ENCODE data around the gene NRDE2.
"Not testable (repeated sequence)": the region's sequence is repeated elsewhere in the genome, so short reads cannot be mapped to it uniquely, and the experiment has no call there.

Gene NRDE2

DNA sequence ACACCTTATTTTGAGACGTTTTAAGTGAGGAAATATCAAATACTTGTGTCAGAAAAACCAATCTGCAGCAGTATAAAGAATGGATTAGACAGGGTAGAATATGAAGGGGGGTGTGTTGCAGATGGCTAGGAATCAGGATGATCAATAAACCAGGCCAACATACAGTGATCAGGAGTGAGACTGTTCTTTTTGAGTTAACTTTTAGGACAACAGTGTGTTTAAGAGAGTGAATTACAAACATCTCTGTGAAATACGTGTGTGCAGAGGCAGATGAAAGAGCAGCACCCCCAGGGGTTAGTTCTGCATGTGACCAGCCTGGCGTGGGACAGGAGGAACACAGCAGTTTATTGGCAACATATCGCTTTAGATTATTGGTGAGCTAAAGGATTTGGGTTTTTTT is 10.6 kb upstream of the NRDE2 start:
- DNase-seq, result no peak

- DNase-seq, result no peak
These were observed 10.0 kb upstream of the NRDE2 start for GRCh38 chr14:90341784-90342183.

DNA sequence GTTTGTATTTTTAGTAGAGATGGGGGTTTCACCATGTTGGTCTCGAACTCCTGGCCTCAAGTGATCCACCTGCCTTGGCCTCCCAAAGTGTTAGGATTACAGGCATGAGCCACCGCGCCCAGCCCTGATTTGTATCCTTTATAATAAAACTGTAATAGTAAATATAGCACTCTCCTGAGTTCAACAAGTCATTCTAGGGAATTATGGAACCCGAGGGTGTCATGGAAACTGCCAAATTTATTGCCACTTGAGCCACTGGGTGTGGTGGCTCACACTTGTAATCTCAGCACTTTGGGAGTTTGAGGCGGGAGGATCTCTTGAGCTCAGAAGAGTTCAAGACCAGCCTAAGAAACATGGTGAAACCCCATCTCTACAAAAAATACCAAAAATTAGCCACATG is 9.5 kb upstream of the NRDE2 start:
- not testable (repeated sequence) for DNase-seq

- no peak for DNase-seq
These were observed 5.2 kb upstream of the NRDE2 start for GRCh38 chr14:90336985-90337384.

DNA sequence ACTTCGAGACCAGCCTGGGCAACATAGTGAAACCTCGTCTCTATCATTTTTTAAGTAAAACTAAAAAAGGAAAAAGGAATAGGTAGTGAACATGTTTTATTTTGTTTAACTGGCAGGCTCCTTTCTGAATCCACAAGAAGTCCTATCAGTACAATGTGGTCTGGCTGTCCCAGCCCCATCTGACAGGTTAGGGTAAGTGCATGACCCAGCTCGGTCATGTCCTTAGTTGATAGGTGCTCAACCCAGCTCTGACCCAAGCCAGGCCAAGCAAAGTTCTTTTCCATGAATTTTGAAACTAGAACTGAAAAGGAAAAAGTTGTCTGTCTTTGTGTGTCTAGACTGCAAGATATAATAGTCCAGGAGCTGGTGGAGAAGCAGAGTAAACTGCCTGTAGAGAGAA is 4.7 kb upstream of the NRDE2 start:
- DNase-seq, result no peak

GRCh38 chr14:90332271-90332584 is 487 bp upstream of the NRDE2 start:
- DNase-seq, result peak in 1 of 58 donors; percentile 52

GRCh38 chr14:90330203-90331196 is 1.2 kb downstream of the NRDE2 start:
- no peak for DNase-seq

- DNase-seq, result no peak
These were observed 9.8 kb downstream of the NRDE2 start for GRCh38 chr14:90321891-90322290.

- DNase-seq, result no peak
These were observed 11.9 kb downstream of the NRDE2 start for GRCh38 chr14:90319634-90320541.

GRCh38 chr14:90319173-90319572 is 12.6 kb downstream of the NRDE2 start:
- DNase-seq, result no peak

DNA sequence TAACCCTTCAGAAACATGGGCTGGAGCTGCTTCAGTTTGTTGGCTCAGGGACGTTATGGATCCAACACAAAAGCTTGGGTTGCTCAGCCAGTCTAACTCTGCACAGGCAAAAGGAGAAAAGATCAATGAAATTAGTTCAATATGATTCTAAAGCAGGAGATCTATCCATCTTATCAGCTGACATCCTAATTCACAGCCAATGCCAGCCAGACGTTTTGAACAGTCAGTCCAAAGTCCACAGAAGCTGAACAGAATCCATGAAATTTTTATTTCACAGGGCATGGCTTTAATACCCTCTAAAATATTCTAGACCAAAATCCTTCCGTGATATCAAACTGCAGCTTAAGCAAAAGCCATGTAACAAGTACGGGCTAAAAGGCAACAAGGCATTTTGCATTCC is 13.7 kb downstream of the NRDE2 start:
- DNase-seq, result no peak

- no peak for DNase-seq
These were observed 14.5 kb downstream of the NRDE2 start for GRCh38 chr14:90317286-90317685.

DNA sequence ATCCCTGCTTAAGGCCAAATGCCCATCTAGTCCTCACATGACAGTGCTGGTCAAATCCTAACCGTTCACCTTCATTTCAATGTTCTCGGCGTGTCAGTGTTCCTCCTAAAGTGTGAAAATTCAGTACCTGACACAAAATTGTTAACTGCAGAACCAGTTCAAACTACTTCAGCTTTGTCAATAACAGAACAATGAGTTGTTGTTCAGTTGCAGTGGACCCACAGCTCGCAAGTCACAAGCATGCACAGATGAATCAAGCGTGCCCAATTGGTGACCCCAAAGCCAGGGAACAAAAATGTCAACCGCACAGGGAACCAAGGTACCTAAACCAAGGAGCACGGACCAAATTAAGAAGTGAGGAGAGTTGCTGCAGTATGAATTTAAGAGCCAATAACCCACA is 23.2 kb downstream of the NRDE2 start:
- DNase-seq, result peak in 6 of 58 donors; percentile 18 to 38 (median 24)

DNA sequence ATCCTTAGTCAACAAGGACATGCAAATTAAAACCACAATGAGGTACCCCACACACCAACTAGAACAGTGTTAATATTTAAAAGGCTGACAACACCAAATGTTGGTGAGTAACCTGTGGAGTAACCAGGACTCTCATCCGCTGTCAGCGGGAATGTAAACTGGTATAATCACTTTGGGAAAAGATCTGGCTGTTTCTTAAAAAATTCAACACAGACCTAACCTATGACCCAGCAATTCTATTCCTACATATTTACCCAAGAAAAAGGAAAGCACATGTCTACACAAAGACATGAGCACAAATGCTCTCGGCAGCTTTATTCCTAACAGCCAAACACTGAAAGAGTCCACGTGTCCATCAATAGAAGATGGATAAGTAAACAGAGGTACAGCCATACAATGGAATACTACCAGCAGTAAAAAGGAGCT is 26.6 kb downstream of the NRDE2 start:
- DNase-seq, result no peak

GRCh38 chr14:90304502-90304901 is 27.2 kb downstream of the NRDE2 start:
- DNase-seq, result no peak

- no peak for DNase-seq
These were observed 28.3 kb downstream of the NRDE2 start for GRCh38 chr14:90303473-90303872.

GRCh38 chr14:90302529-90303303 is 29.0 kb downstream of the NRDE2 start:
- DNase-seq, result peak in 2 of 58 donors; percentile 22 to 50

- DNase-seq, result peak in 2 of 58 donors; percentile 21 to 82
These were observed 30.1 kb downstream of the NRDE2 start for GRCh38 chr14:90301668-90302090.

- no peak for DNase-seq
These were observed 30.6 kb downstream of the NRDE2 start for GRCh38 chr14:90301122-90301521.

- DNase-seq, result no peak
These were observed 31.1 kb downstream of the NRDE2 start for GRCh38 chr14:90300611-90301047.

DNA sequence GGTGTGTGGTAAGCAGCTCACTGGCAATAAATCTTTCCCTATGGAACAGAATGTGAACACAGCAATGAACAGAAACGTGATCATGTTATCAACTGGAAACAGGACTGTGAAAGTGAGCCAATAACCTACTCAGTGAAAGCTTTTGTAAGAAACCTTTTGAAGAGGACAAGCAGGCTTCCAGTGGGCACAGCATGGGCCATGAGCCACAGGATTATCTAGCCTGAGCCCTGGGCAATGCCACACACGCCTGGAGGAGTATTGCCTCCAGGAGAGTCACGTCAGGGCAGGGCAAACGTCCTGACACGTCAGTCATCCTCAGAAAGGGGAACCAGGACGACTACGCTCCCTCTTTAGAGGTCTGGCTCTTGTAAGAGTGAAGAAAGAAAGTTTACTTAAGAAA is 32.3 kb downstream of the NRDE2 start:
- DNase-seq, result no peak
